GM06990 (cell line): ENCODE measurements around the gene FBXW8.

Source experiments
- DNase-seq: peaks from one replicate; pipeline ENCODE4 v3.0.0-alpha.2; 2011; ENCODE audit not compliant: insufficient read length; ENCODE audit errors: extremely low read depth
- H3K27me3 ChIP-seq: replicated peaks from 2 replicates; pipeline ENCODE4 v1.6.0; 2011; ENCODE audit warnings: low read length; ENCODE audit not compliant: control insufficient read depth, insufficient read depth
- H3K36me3 ChIP-seq: 2 replicates; pipeline ENCODE4 v1.5.1; 2011; ENCODE audit warnings: low read length; ENCODE audit not compliant: control insufficient read depth, insufficient read depth
- H3K4me3 ChIP-seq: replicated peaks from 2 replicates; pipeline ENCODE4 v1.5.1; 2011; ENCODE audit warnings: low read depth, mild to moderate bottlenecking, control low read depth, low read length
- CTCF ChIP-seq: IDR thresholded peaks from 2 replicates; pipeline ENCODE4 v1.5.1; 2011; ENCODE audit warnings: low read length, control low read depth, mild to moderate bottlenecking, inconsistent platforms; ENCODE audit not compliant: insufficient read depth, poor library complexity, severe bottlenecking

FBXW8 gene

GRCh38 chr12:117026921-117027250, 116.1 kb downstream of the FBXW8 start:
- Histone ChIP-seq H3K36me3 (peaks cover 22% of the 10 kb centered on the region), H3K4me3 (no peak overlapping the region), H3K27me3 (no peaks in the 10 kb centered on the region)
- no peak for DNase-seq
- no peak for TF ChIP-seq CTCF

- Histone ChIP-seq H3K36me3 (peaks cover 22% of the 10 kb centered on the region), H3K4me3 (no peak overlapping the region)
- TF ChIP-seq CTCF, result no peak
These were observed 116.7 kb downstream of the FBXW8 start for GRCh38 chr12:117027251-117028086.

GRCh38 chr12:117028254-117028653, 117.5 kb downstream of the FBXW8 start:
- Histone ChIP-seq H3K36me3 (peaks cover 22% of the 10 kb centered on the region), H3K27me3 (no peaks in the 10 kb centered on the region), H3K4me3 (no peak overlapping the region)
- DNase-seq, result no peak
- TF ChIP-seq CTCF, result no peak

More at GRCh38 chr12:117027251-117028086, 116.7 kb downstream of the FBXW8 start:
- no peaks in the 10 kb centered on the region for H3K27me3 ChIP-seq
- DNase-seq, result no peak

- TF ChIP-seq CTCF, result no peak
These were observed 119.6 kb downstream of the FBXW8 start for GRCh38 chr12:117030187-117030900.

GRCh38 chr12:117031843-117032592, 121.3 kb downstream of the FBXW8 start:
- Histone ChIP-seq H3K27me3 (no peaks in the 10 kb centered on the region), H3K36me3 (peaks cover 7% of the 10 kb centered on the region), H3K4me3 (no peak overlapping the region)
- TF ChIP-seq CTCF, result no peak
- no peak for DNase-seq

More at GRCh38 chr12:117030187-117030900, 119.6 kb downstream of the FBXW8 start:
- Histone ChIP-seq H3K27me3 (no peaks in the 10 kb centered on the region), H3K4me3 (no peak overlapping the region), H3K36me3 (peaks cover 16% of the 10 kb centered on the region)
- no peak for DNase-seq
